HG03095 (cell line): ENCODE measurements around the gene TFAP2C.

Source experiments
- ATAC-seq: cut with Tn5 transposase; IDR thresholded peaks from one replicate; pipeline ENCODE4 v1.9.1; 2021; ENCODE audit warnings: moderate library complexity; ENCODE audit not compliant: unreplicated experiment

The TFAP2C gene

GRCh38 chr20:56628873-56629463 is at the start of gene TFAP2C:
Gene TFAP2C (plus strand): TSS chr20:56629306. CDS start chr20:56629545, 239 bp downstream.
- no peak for ATAC-seq

GRCh38 chr20:56580226-56580625 is 48.9 kb upstream of the TFAP2C start:
- no peak for ATAC-seq

- ATAC-seq: no peak
Observed at GRCh38 chr20:56581701-56582100, 47.4 kb upstream of the TFAP2C start.

GRCh38 chr20:56582542-56582941 is 46.6 kb upstream of the TFAP2C start:
- no peak for ATAC-seq

GRCh38 chr20:56584916-56585315 is 44.2 kb upstream of the TFAP2C start:
- no peak for ATAC-seq

- ATAC-seq: no peak
Observed at GRCh38 chr20:56587307-56588041, 41.6 kb upstream of the TFAP2C start.

GRCh38 chr20:56588996-56589395 is 40.1 kb upstream of the TFAP2C start:
- no peak for ATAC-seq

- ATAC-seq: no peak
Observed at GRCh38 chr20:56589633-56590032, 39.5 kb upstream of the TFAP2C start.

- ATAC-seq: no peak
Observed at GRCh38 chr20:56590888-56591287, 38.2 kb upstream of the TFAP2C start.

GRCh38 chr20:56592211-56592610 is 36.9 kb upstream of the TFAP2C start:
- ATAC-seq: no peak

- no peak for ATAC-seq
Observed at GRCh38 chr20:56592817-56593216, 36.3 kb upstream of the TFAP2C start.

GRCh38 chr20:56595746-56596475 is 33.2 kb upstream of the TFAP2C start:
- no peak for ATAC-seq

- ATAC-seq: no peak
Observed at GRCh38 chr20:56601166-56601565, 27.9 kb upstream of the TFAP2C start.

- ATAC-seq: no peak
Observed at GRCh38 chr20:56604673-56605072, 24.4 kb upstream of the TFAP2C start.

GRCh38 chr20:56605261-56605996 is 23.7 kb upstream of the TFAP2C start:
- no peak for ATAC-seq

GRCh38 chr20:56606174-56606945 is 22.7 kb upstream of the TFAP2C start:
- ATAC-seq: no peak

- ATAC-seq: no peak
Observed at GRCh38 chr20:56607061-56607704, 21.9 kb upstream of the TFAP2C start.

GRCh38 chr20:56608376-56608775 is 20.7 kb upstream of the TFAP2C start:
- ATAC-seq: no peak

- no peak for ATAC-seq
Observed at GRCh38 chr20:56609321-56609720, 19.8 kb upstream of the TFAP2C start.

- ATAC-seq: no peak
Observed at GRCh38 chr20:56610098-56610497, 19.0 kb upstream of the TFAP2C start.
